ENCODE data around the gene MAN1A1.
"Not testable (repeated sequence)": the region's sequence is repeated elsewhere in the genome, so short reads cannot be mapped to it uniquely, and the experiment has no call there.

Gene MAN1A1

DNA sequence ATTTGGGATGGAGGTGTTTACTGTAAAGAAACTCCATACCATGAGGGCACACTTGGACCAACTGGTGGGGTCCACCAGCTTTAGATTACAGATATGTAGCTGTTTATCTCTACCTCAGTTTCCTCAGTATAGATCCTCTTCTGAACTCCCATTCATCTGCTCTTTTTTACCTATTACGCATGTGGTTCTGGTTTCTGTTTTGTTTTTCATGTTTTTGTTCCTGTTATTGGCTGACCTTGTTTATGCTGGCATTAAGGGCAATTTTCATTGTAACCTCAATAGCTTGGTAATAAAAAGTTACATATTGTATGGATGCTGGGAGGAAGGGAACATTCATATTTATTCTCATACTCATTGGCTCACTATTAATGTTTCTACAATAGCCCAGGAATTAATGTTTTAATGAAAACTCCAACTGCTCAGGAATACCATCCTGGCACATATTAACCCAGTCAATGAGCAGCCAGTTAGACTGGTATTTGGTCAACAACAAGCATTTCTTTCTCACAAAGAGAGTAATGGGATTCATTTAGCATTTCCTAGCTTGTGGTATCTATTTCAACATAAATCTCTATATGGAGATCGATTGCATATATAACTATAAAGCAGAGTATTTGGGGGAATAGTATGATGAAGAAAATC, 187.3 kb downstream of the MAN1A1 start:
- no peak for DNase-seq

- no peak for DNase-seq
Measured at GRCh38 chr6:119161438-119161837, 188.1 kb downstream of the MAN1A1 start.

- DNase-seq = no peak
Measured at GRCh38 chr6:119160911-119161310, 188.7 kb downstream of the MAN1A1 start.

- no peak for DNase-seq
Measured at GRCh38 chr6:119158057-119158848, 191.3 kb downstream of the MAN1A1 start.

GRCh38 chr6:119157506-119157815, 192.1 kb downstream of the MAN1A1 start:
- no peak for DNase-seq

GRCh38 chr6:119156757-119157505, 192.6 kb downstream of the MAN1A1 start:
- DNase-seq = no peak

- not testable (repeated sequence) for DNase-seq
Measured at GRCh38 chr6:119156082-119156481, 193.5 kb downstream of the MAN1A1 start.

DNA sequence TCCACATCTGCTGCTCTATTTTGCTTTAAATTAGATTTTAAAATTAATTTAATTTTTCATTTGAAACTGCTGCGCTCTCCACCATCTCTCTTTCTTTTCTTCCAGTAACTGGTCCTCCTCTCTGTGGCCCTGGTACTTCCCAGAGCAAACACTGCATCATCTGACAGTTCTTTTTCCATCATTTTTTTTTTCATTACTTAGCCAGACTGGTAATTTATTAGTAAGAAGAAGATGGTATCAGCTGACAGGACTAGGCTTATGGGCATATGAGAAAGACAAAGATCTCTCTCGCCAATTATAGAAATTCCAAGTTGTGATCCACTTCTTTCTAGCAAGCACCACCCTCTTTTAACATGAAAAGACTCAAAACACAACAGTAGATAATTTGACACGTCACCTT, 197.4 kb downstream of the MAN1A1 start:
- DNase-seq = no peak

- DNase-seq = no peak
Measured at GRCh38 chr6:119148825-119149525, 200.6 kb downstream of the MAN1A1 start.

- no peak for DNase-seq
Measured at GRCh38 chr6:119148098-119148824, 201.3 kb downstream of the MAN1A1 start.

DNA sequence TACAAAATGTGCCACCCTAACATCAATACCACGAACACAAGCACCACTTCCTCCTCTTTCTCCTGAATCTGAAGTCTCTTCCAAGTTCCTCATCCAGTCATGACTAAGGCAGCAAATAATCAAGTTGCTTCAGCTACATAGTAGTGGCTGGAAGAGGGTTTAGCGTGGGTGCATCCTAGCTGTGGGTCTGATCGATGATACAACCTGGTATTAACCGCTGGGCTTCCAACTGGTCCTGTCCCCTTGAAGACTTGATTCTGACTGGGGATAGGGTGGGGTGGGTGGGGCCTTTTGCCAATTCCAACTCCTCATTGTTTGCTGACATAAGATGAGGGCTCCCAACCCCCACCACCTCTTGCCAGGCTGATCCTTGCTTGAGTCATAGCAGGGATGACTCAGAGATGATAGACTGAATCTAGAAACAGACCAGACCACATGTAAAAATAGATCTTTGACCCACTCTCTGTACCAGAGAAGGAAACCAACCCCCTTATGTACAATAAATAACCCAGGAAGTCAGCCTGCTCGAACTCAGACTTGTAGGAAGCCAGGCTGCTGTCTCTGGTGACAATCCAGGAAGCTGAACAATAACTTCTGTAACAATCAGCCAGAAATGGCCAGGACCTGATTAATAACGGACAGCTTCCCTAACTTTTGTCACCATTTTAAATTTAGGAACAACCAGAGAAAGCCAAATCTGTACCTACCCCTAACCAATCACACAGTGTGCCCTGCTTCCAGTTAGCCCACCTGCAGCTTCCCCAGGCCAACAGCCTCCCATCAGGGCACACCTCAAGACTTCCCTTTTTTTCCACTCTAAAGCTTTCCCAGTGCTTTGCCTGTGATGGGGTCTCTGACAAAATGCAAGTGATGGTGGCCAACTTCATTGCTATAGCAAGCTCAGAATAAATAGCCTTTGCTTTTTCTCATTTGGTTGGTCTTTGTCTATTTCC, 202.2 kb downstream of the MAN1A1 start:
- no peak for DNase-seq

GRCh38 chr6:119145111-119145510, 204.4 kb downstream of the MAN1A1 start:
- DNase-seq = no peak

DNA sequence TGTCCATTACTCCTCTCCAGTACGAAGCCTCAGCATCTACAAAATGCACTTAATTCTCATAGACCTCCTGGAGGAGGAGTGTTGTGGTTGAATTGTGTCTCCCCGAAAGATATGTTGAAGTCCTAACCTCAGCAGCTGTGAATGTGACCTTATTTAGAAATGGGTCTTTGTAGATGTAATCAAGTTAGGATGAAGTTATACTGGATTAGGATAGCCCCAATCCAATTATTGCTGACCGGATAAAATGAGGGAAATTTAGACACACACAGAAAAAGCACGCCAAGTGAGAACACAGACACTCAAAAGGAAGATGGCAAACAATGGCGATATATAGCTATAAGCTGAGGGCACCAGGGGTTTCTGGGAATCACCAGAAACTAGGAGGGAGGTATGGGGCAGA, 206.9 kb downstream of the MAN1A1 start:
- DNase-seq = no peak

- no peak for DNase-seq
Measured at GRCh38 chr6:119142041-119142440, 207.5 kb downstream of the MAN1A1 start.

GRCh38 chr6:119140196-119141140, 209.1 kb downstream of the MAN1A1 start:
- DNase-seq = no peak

GRCh38 chr6:119138906-119139541, 210.5 kb downstream of the MAN1A1 start:
- DNase-seq = no peak

GRCh38 chr6:119137194-119138072, 212.1 kb downstream of the MAN1A1 start:
- DNase-seq = no peak

DNA sequence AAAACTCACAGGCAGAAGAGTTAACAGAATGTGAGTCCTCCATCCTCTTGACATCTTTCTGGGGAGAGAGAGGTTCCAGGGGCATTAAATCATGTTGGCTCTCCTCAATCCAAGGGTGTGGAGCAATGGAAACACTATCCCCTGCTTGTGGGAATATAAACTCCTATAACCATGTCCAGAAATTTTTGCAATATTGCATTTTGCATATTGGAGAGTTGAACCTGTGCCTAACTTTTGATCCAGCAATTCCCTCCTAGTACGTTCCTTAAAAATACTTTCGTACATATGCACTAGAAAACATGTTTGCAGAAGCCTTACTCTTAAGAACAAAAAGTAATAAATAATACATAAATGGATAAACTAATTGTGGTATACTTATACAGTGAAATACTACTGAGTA, 214.8 kb downstream of the MAN1A1 start:
- no peak for DNase-seq

DNA sequence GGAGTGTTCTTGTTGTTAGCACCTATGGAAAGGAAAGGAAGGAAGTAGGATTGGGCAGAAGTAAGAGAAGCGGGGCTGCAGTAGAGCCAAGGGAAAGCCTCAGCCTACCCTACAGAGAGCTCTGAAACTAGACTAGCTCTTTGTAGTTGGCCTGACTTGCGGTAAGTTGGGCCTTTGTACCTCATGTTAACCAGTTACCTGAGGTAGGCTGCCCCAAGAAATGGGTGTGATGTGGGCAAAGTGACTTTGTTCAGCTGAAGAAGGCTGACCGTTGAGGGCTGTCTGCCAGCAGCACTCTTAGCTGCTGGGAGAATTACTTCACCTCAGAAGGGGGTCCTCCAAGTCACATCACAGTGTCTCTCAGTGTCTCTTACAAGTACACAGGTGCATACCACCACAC, 216.2 kb downstream of the MAN1A1 start:
- no peak for DNase-seq

All from effector CD8-positive, alpha-beta T cell (primary cell).